LNCAP (cell line): Measurements from ENCODE around the gene EFCAB5.

Experiments
- CTCF ChIP-seq: fragments of 450-650 bp; IDR thresholded peaks from 2 replicates; pipeline ENCODE4 v1.5.1; 2017; ENCODE audit warnings: mild to moderate bottlenecking

Gene EFCAB5

GRCh38 chr17:29941334-29941733 is at the start of gene EFCAB5:
EFCAB5 (plus strand) TSS chr17:29941634; CDS start chr17:29941797, 163 bp downstream.
- TF ChIP-seq CTCF, result no peak

DNA sequence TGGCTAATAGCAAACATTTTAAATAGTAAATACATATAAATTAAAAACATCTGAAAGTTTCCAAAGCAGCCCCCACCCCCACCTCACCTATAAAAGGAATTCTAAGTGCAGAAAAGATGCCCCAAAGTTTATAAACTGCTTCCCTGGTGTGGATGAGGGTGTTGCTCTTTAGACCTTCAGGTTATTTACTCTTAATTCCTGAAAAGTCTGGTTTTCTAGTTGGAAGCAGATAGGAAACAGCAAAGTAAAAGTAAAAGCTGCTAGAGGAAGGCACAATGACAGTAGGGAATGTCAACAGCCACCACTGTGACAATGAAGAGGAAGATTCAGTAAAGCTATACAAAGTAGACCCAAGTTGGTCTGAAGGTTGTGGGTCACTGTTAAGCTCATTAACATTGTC is 49.2 kb upstream of the EFCAB5 start:
- no peak for TF ChIP-seq CTCF

GRCh38 chr17:29903471-29903870 is 38.0 kb upstream of the EFCAB5 start:
- TF ChIP-seq CTCF, result no peak

DNA sequence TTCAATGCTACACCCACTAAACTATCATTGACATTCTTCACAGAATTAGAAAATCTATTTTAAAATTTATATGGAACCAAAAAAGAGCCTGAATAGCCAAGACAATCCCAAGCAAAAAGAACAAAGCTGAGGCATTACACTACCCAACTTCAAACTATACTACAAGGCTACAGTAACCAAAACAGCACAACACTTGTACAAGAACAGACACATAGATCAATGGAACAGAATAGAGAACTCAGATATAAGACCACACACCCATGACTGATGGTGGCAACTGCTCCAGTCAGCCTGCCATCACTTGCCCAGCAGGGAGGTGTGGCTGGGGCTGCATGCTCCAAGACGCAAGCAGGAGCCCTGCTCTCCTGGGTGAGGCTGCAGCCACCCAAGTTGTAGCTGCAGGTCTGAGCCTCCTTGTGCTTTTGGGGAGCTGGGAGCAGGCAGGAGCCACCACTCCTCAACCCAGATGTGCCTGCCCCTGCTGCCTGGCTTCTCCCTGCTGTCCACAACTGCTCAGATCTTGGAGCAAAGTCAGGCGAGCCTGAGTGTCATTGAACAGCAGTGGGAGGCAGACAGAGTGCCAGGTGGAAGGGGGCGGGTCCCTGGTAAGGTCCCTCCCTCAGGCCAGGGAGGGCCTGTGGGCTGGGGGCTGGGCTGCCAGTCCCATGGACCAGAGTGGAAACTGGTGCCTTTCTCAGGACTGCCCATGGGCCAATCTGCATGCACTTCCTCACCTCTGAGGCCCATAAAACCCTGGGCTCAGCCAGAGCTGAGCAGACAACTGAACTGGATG is 36.2 kb upstream of the EFCAB5 start:
- no peak for TF ChIP-seq CTCF

GRCh38 chr17:29905879-29906167 is 35.6 kb upstream of the EFCAB5 start:
- no peak for TF ChIP-seq CTCF

GRCh38 chr17:29906969-29907368 is 34.5 kb upstream of the EFCAB5 start:
- no peak for TF ChIP-seq CTCF

- TF ChIP-seq CTCF, result no peak
Measured at GRCh38 chr17:29909236-29910003, 32.0 kb upstream of the EFCAB5 start.
